Measurements from ENCODE around the gene BMAL1.
A peak's percentile ranks its signal among the peaks of the same experiment; 100 is the strongest.

BMAL1 gene

GRCh38 chr11:13343067-13343466 lies 65.5 kb downstream of the BMAL1 start:
- Histone ChIP-seq H3K36me3 (ENCODE audit: control insufficient read depth, insufficient read depth, low read length) (peaks cover 4% of the 10 kb centered on the region), H3K4me3 (replicated peaks; ENCODE audit: low read depth, low read length) (no peak overlapping the region), H3K27me3 (replicated peaks; ENCODE audit: control insufficient read depth, insufficient read depth, low read length) (no peaks in the 10 kb centered on the region)
- no peak for DNase-seq (ENCODE audit: extremely low read depth, insufficient read length)
- no peak for TF ChIP-seq CTCF (IDR thresholded peaks at IDR 0.05; ENCODE audit: insufficient read depth, low read length, poor library complexity, severe bottlenecking)

- no peak for DNase-seq (ENCODE audit: extremely low read depth, insufficient read length)
- no peak overlapping the region for H3K4me3 ChIP-seq (replicated peaks; ENCODE audit: low read depth, low read length)
These were observed 66.5 kb downstream of the BMAL1 start for GRCh38 chr11:13343931-13344717.

GRCh38 chr11:13344818-13345217 lies 67.2 kb downstream of the BMAL1 start:
- no peak for TF ChIP-seq CTCF (IDR thresholded peaks at IDR 0.05; ENCODE audit: insufficient read depth, low read length, poor library complexity, severe bottlenecking)
- H3K36me3 ChIP-seq (ENCODE audit: control insufficient read depth, insufficient read depth, low read length), result peaks cover 4% of the 10 kb centered on the region

More at GRCh38 chr11:13343931-13344717, 66.5 kb downstream of the BMAL1 start:
- peaks cover 4% of the 10 kb centered on the region for H3K36me3 ChIP-seq (ENCODE audit: control insufficient read depth, insufficient read depth, low read length)
- no peaks in the 10 kb centered on the region for H3K27me3 ChIP-seq (replicated peaks; ENCODE audit: control insufficient read depth, insufficient read depth, low read length)
- peak; percentile 77 for TF ChIP-seq CTCF (IDR thresholded peaks at IDR 0.05; ENCODE audit: insufficient read depth, low read length, poor library complexity, severe bottlenecking)

GRCh38 chr11:13346470-13346869 lies 68.9 kb downstream of the BMAL1 start:
- H3K27me3 ChIP-seq (replicated peaks; ENCODE audit: control insufficient read depth, insufficient read depth, low read length), result no peaks in the 10 kb centered on the region
- DNase-seq (ENCODE audit: extremely low read depth, insufficient read length), result no peak
- no peak overlapping the region for H3K4me3 ChIP-seq (replicated peaks; ENCODE audit: low read depth, low read length)
- TF ChIP-seq CTCF (IDR thresholded peaks at IDR 0.05; ENCODE audit: insufficient read depth, low read length, poor library complexity, severe bottlenecking), result no peak
- peaks cover 4% of the 10 kb centered on the region for H3K36me3 ChIP-seq (ENCODE audit: control insufficient read depth, insufficient read depth, low read length)

More at GRCh38 chr11:13344818-13345217, 67.2 kb downstream of the BMAL1 start:
- no peaks in the 10 kb centered on the region for H3K27me3 ChIP-seq (replicated peaks; ENCODE audit: control insufficient read depth, insufficient read depth, low read length)
- no peak for DNase-seq (ENCODE audit: extremely low read depth, insufficient read length)
- H3K4me3 ChIP-seq (replicated peaks; ENCODE audit: low read depth, low read length), result no peak overlapping the region

- TF ChIP-seq CTCF (IDR thresholded peaks at IDR 0.05; ENCODE audit: insufficient read depth, low read length, poor library complexity, severe bottlenecking), result no peak
- Histone ChIP-seq H3K4me3 (replicated peaks; ENCODE audit: low read depth, low read length) (no peak overlapping the region), H3K27me3 (replicated peaks; ENCODE audit: control insufficient read depth, insufficient read depth, low read length) (no peaks in the 10 kb centered on the region), H3K36me3 (ENCODE audit: control insufficient read depth, insufficient read depth, low read length) (peaks cover 10% of the 10 kb centered on the region)
- DNase-seq (ENCODE audit: extremely low read depth, insufficient read length), result no peak
These were observed 70.3 kb downstream of the BMAL1 start for GRCh38 chr11:13347901-13348300.

Data from GM06990 (cell line).